ENCODE measurements around the gene CUL7. TPM values are rescaled to one million over a fixed set of nuclear protein-coding genes. Genes with fewer than 3 reads are reported as not detected.

CUL7 gene
- polyA plus RNA-seq, 6 donors from 2014 or later, result 3.1 to 6.4 (median 4.4) TPM

- no peak for ATAC-seq (ENCODE audit: low read depth in 2 of 2)
- peaks cover 7 to 11% of the 10 kb centered on the region in 2 donors for H3K36me3 Mint-ChIP-seq
- DNase-seq, result no peak
- H3K4me3 Mint-ChIP-seq, result no peak overlapping the region
- H3K4me1 Mint-ChIP-seq, result peaks cover 0 to 4% (median 0%) of the 10 kb centered on the region in 3 donors
- peak overlapping the region in 3 of 6 donors; percentile 15 to 87 (median 49) for H3K27ac Mint-ChIP-seq
- no peaks in the 10 kb centered on the region for H3K27me3 Mint-ChIP-seq
- H3K9me3 Mint-ChIP-seq, result no peaks in the 10 kb centered on the region
These were observed 21.3 kb downstream of the CUL7 start for GRCh38 chr6:43032326-43032725.

GRCh38 chr6:43029120-43029519 lies 24.5 kb downstream of the CUL7 start:
- H3K27ac Mint-ChIP-seq, result no peak overlapping the region
- DNase-seq (no peak), ATAC-seq (ENCODE audit: low read depth in 2 of 2) (no peak)
- H3K4me1 Mint-ChIP-seq, result peaks cover 6 to 11% (median 6%) of the 10 kb centered on the region in 3 donors
- H3K4me3 Mint-ChIP-seq, result no peak overlapping the region
- no peaks in the 10 kb centered on the region for H3K27me3 Mint-ChIP-seq
- no peaks in the 10 kb centered on the region for H3K9me3 Mint-ChIP-seq
- peaks cover 11 to 24% of the 10 kb centered on the region in 2 donors for H3K36me3 Mint-ChIP-seq

- H3K9me3 Mint-ChIP-seq, result no peaks in the 10 kb centered on the region
- DNase-seq, result no peak
- peak overlapping the region in 2 of 6 donors; percentile 34 to 56 for H3K27ac Mint-ChIP-seq
- peaks cover 15 to 24% (median 17%) of the 10 kb centered on the region in 3 donors for H3K4me1 Mint-ChIP-seq
- peaks cover 11 to 28% of the 10 kb centered on the region in 2 donors for H3K36me3 Mint-ChIP-seq
- H3K27me3 Mint-ChIP-seq, result no peaks in the 10 kb centered on the region
- no peak overlapping the region for H3K4me3 Mint-ChIP-seq
- ATAC-seq (ENCODE audit: low read depth in 2 of 2), result no peak
These were observed 27.3 kb downstream of the CUL7 start for GRCh38 chr6:43026365-43026764.

GRCh38 chr6:43024436-43024835 lies 29.2 kb downstream of the CUL7 start:
- no peaks in the 10 kb centered on the region for H3K9me3 Mint-ChIP-seq
- ATAC-seq (ENCODE audit: low read depth in 2 of 2) (no peak), DNase-seq (no peak)
- peaks cover 20 to 33% (median 27%) of the 10 kb centered on the region in 3 donors for H3K4me1 Mint-ChIP-seq
- H3K4me3 Mint-ChIP-seq, result peak overlapping the region in 6 of 8 donors; percentile 4 to 85 (median 38)
- H3K27ac Mint-ChIP-seq, result peak overlapping the region in 1 of 6 donors; percentile 61
- peaks cover 5 to 29% of the 10 kb centered on the region in 2 donors for H3K36me3 Mint-ChIP-seq
- H3K27me3 Mint-ChIP-seq, result no peaks in the 10 kb centered on the region

- H3K36me3 Mint-ChIP-seq, result peaks cover 8 to 37% of the 10 kb centered on the region in 2 donors
- ATAC-seq (ENCODE audit: low read depth in 2 of 2) (peak; percentile 87 to 91), DNase-seq (peak; percentile 55)
- no peaks in the 10 kb centered on the region for H3K9me3 Mint-ChIP-seq
- peak within 1 kb of the TSS in 5 of 6 donors; percentile 74 to 96 (median 93) for H3K27ac Mint-ChIP-seq
- H3K4me1 Mint-ChIP-seq, result peaks cover 25 to 50% (median 46%) of the 10 kb centered on the region in 3 donors
- peak within 1 kb of the TSS; percentile 89 to 99 (median 96) for H3K4me3 Mint-ChIP-seq
- H3K27me3 Mint-ChIP-seq, result no peaks in the 10 kb centered on the region
These were observed 32.2 kb downstream of the CUL7 start, which contains the start of gene RRP36 for GRCh38 chr6:43021270-43022047. TSS of gene RRP36 (plus strand) at chr6:43021623. CDS start at chr6:43021655, 32 bp downstream.

- Mint-ChIP-seq H3K9me3 (no peaks in the 10 kb centered on the region), H3K36me3 (peaks cover 8 to 32% of the 10 kb centered on the region in 2 donors), H3K27me3 (no peaks in the 10 kb centered on the region), H3K27ac (peak overlapping the region in 3 of 6 donors; percentile 33 to 75 (median 70)), H3K4me3 (peak overlapping the region; percentile 86 to 96 (median 94)), H3K4me1 (peaks cover 29 to 56% (median 52%) of the 10 kb centered on the region in 3 donors)
- DNase-seq (no peak), ATAC-seq (ENCODE audit: low read depth in 2 of 2) (no peak)
These were observed 32.8 kb downstream of the CUL7 start for GRCh38 chr6:43020847-43021246.

GRCh38 chr6:43020052-43020705 lies 33.5 kb downstream of the CUL7 start:
- no peaks in the 10 kb centered on the region for H3K9me3 Mint-ChIP-seq
- peaks cover 8 to 30% of the 10 kb centered on the region in 2 donors for H3K36me3 Mint-ChIP-seq
- DNase-seq, result no peak

GRCh38 chr6:43019152-43019551 lies 34.5 kb downstream of the CUL7 start:
- Mint-ChIP-seq H3K36me3 (peaks cover 8 to 22% of the 10 kb centered on the region in 2 donors), H3K9me3 (no peaks in the 10 kb centered on the region), H3K4me3 (peak overlapping the region in 3 of 8 donors; percentile 20 to 70 (median 67)), H3K27ac (peak overlapping the region in 2 of 6 donors; percentile 8 to 50), H3K27me3 (no peaks in the 10 kb centered on the region), H3K4me1 (peaks cover 31 to 63% (median 56%) of the 10 kb centered on the region in 3 donors)
- DNase-seq, result no peak
- no peak for ATAC-seq (ENCODE audit: low read depth in 2 of 2)

More at GRCh38 chr6:43020052-43020705, 33.5 kb downstream of the CUL7 start:
- H3K27me3 Mint-ChIP-seq, result no peaks in the 10 kb centered on the region
- ATAC-seq (ENCODE audit: low read depth in 2 of 2), result no peak
- peak overlapping the region; percentile 51 to 95 (median 86) for H3K4me3 Mint-ChIP-seq
- H3K27ac Mint-ChIP-seq, result peak overlapping the region in 4 of 6 donors; percentile 33 to 78 (median 74)
- H3K4me1 Mint-ChIP-seq, result peaks cover 29 to 58% (median 53%) of the 10 kb centered on the region in 3 donors

GRCh38 chr6:43016943-43017334 lies 36.7 kb downstream of the CUL7 start:
- Mint-ChIP-seq H3K4me3 (peak overlapping the region in 1 of 8 donors; percentile 67), H3K27me3 (no peaks in the 10 kb centered on the region), H3K27ac (peak overlapping the region in 1 of 6 donors; percentile 38), H3K36me3 (peaks cover 8 to 17% of the 10 kb centered on the region in 2 donors), H3K4me1 (peaks cover 51 to 69% (median 69%) of the 10 kb centered on the region in 3 donors), H3K9me3 (no peaks in the 10 kb centered on the region)
- DNase-seq (no peak), ATAC-seq (ENCODE audit: low read depth in 2 of 2) (no peak)

- Mint-ChIP-seq H3K36me3 (peaks cover 8 to 17% of the 10 kb centered on the region in 2 donors), H3K9me3 (no peaks in the 10 kb centered on the region), H3K4me3 (peak overlapping the region in 7 of 8 donors; percentile 2 to 82 (median 65)), H3K27ac (peak overlapping the region in 2 of 6 donors; percentile 38 to 86), H3K4me1 (peaks cover 52 to 75% (median 72%) of the 10 kb centered on the region in 3 donors), H3K27me3 (no peaks in the 10 kb centered on the region)
- ATAC-seq (ENCODE audit: low read depth in 2 of 2), result no peak
- DNase-seq, result no peak
These were observed 37.3 kb downstream of the CUL7 start for GRCh38 chr6:43016176-43016942.

GRCh38 chr6:43014434-43014909 lies 39.2 kb downstream of the CUL7 start:
- peaks cover 53 to 72% (median 66%) of the 10 kb centered on the region in 3 donors for H3K4me1 Mint-ChIP-seq
- DNase-seq (no peak), ATAC-seq (ENCODE audit: low read depth in 2 of 2) (no peak)
- H3K4me3 Mint-ChIP-seq, result peak overlapping the region; percentile 84 to 99 (median 96)
- peaks cover 8 to 17% of the 10 kb centered on the region in 2 donors for H3K36me3 Mint-ChIP-seq
- peak overlapping the region in 5 of 6 donors; percentile 79 to 96 (median 92) for H3K27ac Mint-ChIP-seq
- no peaks in the 10 kb centered on the region for H3K9me3 Mint-ChIP-seq
- no peaks in the 10 kb centered on the region for H3K27me3 Mint-ChIP-seq

- Mint-ChIP-seq H3K4me3 (peak within 1 kb of the TSS; percentile 84 to 99 (median 96)), H3K27ac (peak within 1 kb of the TSS; percentile 79 to 96 (median 91)), H3K36me3 (peaks cover 4 to 12% of the 10 kb centered on the region in 2 donors), H3K27me3 (no peaks in the 10 kb centered on the region), H3K9me3 (no peaks in the 10 kb centered on the region), H3K4me1 (peaks cover 50 to 72% (median 66%) of the 10 kb centered on the region in 3 donors)
- DNase-seq (peak; percentile 98), ATAC-seq (ENCODE audit: low read depth in 2 of 2) (peak; percentile 91 to 92)
These were observed 39.7 kb downstream of the CUL7 start, which contains the start of the genes KLHDC3 and MEA1 for GRCh38 chr6:43013843-43014433. TSS of gene KLHDC3 (plus strand) at chr6:43014249. CDS start at chr6:43017193, 2,944 bp downstream. TSS of gene MEA1 (minus strand) at chr6:43013946. CDS start at chr6:43013813, 133 bp downstream.
